RWPE2 (cell line): ENCODE results near the gene IGLON5.

Experiments
- ATAC-seq: fragments of 200-7000 bp; cut with Tn5 transposase; 3 replicates; pipeline ENCODE4 v1.9.1; 2021; ENCODE audit warnings: low read depth
- DNase-seq: peaks from one replicate; pipeline ENCODE4 v3.0.0-alpha.2; 2020; ENCODE audit warnings: low spot score
- H3K27ac ChIP-seq: fragments of 450-650 bp; 2 replicates; pipeline ENCODE4 v1.5.1; 2017; ENCODE audit warnings: mild to moderate bottlenecking; ENCODE audit not compliant: poor library complexity, severe bottlenecking
- H3K27me3 ChIP-seq: fragments of 250-450 bp; sonication (Bioruptor Pico); 2 replicates; pipeline ENCODE4 v1.5.1; 2021; ENCODE audit warnings: mild to moderate bottlenecking, moderate library complexity; ENCODE audit not compliant: insufficient read depth, poor library complexity, severe bottlenecking
- H3K36me3 ChIP-seq: fragments of 250-450 bp; sonication (Bioruptor Pico); 2 replicates; pipeline ENCODE4 v1.5.1; 2020; ENCODE audit warnings: low read depth, mild to moderate bottlenecking, moderate library complexity
- H3K4me1 ChIP-seq: fragments of 250-450 bp; sonication (Bioruptor Pico); 2 replicates; pipeline ENCODE4 v1.5.1; 2021; ENCODE audit warnings: mild to moderate bottlenecking, moderate library complexity; ENCODE audit not compliant: insufficient read depth, poor library complexity, severe bottlenecking
- H3K4me3 ChIP-seq: fragments of 250-450 bp; sonication (Bioruptor Pico); 2 replicates; pipeline ENCODE4 v1.5.1; 2021; ENCODE audit warnings: mild to moderate bottlenecking, moderate library complexity; ENCODE audit not compliant: severe bottlenecking
- H3K9me3 ChIP-seq: fragments of 250-450 bp; sonication (Bioruptor Pico); 2 replicates; pipeline ENCODE4 v1.5.1; 2021; ENCODE audit warnings: mild to moderate bottlenecking, moderate library complexity; ENCODE audit not compliant: severe bottlenecking
- TF ChIP-seq, protein P1 (sequence below): fragments of 450-650 bp; IDR thresholded peaks from one replicate; pipeline ENCODE4 v1.5.1; 2017; ENCODE audit warnings: mild to moderate bottlenecking, moderate library complexity; ENCODE audit not compliant: poor library complexity, severe bottlenecking

The IGLON5 gene

GRCh38 chr19:51370230-51370629 lies 58.8 kb downstream of the IGLON5 start:
- peaks cover under 1% of the 10 kb centered on the region for H3K4me1 ChIP-seq
- H3K27me3 ChIP-seq = no peaks in the 10 kb centered on the region
- no peak overlapping the region for H3K27ac ChIP-seq
- DNase-seq = no peak
- no peak for ATAC-seq
- no peaks in the 10 kb centered on the region for H3K36me3 ChIP-seq
- TF ChIP-seq, protein P1, sequence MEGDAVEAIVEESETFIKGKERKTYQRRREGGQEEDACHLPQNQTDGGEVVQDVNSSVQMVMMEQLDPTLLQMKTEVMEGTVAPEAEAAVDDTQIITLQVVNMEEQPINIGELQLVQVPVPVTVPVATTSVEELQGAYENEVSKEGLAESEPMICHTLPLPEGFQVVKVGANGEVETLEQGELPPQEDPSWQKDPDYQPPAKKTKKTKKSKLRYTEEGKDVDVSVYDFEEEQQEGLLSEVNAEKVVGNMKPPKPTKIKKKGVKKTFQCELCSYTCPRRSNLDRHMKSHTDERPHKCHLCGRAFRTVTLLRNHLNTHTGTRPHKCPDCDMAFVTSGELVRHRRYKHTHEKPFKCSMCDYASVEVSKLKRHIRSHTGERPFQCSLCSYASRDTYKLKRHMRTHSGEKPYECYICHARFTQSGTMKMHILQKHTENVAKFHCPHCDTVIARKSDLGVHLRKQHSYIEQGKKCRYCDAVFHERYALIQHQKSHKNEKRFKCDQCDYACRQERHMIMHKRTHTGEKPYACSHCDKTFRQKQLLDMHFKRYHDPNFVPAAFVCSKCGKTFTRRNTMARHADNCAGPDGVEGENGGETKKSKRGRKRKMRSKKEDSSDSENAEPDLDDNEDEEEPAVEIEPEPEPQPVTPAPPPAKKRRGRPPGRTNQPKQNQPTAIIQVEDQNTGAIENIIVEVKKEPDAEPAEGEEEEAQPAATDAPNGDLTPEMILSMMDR = no peak
- no peaks in the 10 kb centered on the region for H3K9me3 ChIP-seq
- no peak overlapping the region for H3K4me3 ChIP-seq

- Histone ChIP-seq H3K9me3 (no peaks in the 10 kb centered on the region), H3K4me1 (no peaks in the 10 kb centered on the region), H3K36me3 (no peaks in the 10 kb centered on the region), H3K27ac (no peak overlapping the region), H3K4me3 (no peak overlapping the region), H3K27me3 (no peaks in the 10 kb centered on the region)
- DNase-seq (no peak), ATAC-seq (no peak)
- TF ChIP-seq, protein P1 = no peak
Observed at GRCh38 chr19:51371186-51371690, 59.8 kb downstream of the IGLON5 start.

DNA sequence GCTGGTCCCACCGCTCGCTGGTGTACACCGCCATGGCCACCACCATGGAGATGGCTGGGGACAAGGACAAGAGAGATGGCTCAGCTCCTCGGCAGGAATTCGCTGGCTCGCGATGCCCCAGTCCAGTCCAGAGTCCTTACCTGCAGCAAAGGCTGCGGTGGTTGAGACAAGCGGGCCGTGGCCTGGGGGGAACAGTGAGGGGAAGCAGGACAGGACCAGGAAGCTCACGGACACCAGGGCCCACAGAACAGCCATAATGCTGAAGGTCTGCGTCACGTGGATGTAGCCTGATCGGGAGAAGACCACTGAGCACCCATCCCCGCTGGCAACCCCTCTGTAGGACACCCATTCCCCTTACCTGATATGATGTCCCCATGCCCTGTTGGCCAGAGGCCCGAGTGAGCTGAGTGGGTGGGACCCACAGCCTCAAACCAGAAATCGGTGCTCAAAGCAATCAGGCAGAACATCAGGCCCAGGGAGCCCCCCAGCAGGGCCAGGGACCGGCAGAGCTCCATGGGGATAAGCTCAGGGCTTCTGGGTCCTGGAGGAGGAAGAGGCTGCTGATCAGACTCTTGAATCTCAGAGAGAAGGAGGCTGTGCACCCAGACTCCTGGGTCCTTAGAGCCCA lies 60.7 kb downstream of the IGLON5 start:
- Histone ChIP-seq H3K27me3 (no peaks in the 10 kb centered on the region), H3K27ac (no peak overlapping the region), H3K36me3 (no peaks in the 10 kb centered on the region), H3K9me3 (no peaks in the 10 kb centered on the region), H3K4me3 (no peak overlapping the region), H3K4me1 (no peaks in the 10 kb centered on the region)
- DNase-seq (no peak), ATAC-seq (no peak)
- TF ChIP-seq, protein P1 = no peak

DNA sequence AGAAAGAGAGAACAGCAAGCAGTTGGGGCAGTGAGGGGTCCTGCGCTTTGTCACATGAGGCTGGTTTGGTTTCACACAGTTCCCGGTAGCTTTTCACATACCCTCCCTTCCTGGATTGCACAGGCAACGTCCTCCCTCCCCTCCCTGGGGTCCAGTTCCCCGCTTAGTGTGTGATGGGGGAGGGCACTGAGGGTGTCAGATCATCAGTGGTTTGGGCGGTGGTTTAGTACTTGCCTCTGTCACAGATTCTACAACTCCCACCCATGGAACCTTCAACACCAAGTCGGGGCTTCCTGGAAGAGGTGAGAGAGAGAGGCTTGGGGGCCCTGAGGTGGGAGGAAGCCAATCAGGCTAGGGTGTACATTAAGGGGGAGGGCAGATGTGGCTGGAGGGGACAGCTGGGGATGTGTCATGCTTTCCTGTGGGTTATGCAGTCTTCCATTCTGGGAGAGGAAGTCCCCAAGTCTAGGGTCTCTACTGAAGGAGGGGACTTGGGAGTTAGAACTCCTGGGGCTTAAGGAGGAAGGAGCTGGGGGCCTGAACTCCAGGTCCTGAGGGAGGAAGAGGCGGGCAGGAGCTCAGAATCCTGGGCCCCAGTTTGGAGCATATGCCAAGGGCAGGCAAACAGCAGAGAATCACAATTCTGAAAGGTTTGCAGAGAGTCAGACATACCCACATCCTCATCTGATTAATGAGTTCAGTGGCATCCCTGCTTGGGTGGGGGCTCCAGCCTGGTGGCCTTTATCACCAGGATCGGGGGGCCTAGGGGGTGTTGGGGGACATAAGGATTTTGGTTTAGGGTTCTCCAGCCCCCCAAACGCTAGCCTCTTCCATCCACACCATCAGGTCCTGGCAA lies 61.4 kb downstream of the IGLON5 start, which contains the start of gene NKG7:
TSS of gene NKG7 (minus strand) at position 6 of the 856 bp plus-strand sequence. CDS start 119 bp downstream, outside the sequence.
- no peak for ATAC-seq
- Histone ChIP-seq H3K4me1 (no peaks in the 10 kb centered on the region), H3K27ac (no peak within 1 kb of the TSS), H3K9me3 (no peaks in the 10 kb centered on the region), H3K4me3 (no peak within 1 kb of the TSS), H3K27me3 (no peaks in the 10 kb centered on the region), H3K36me3 (no peaks in the 10 kb centered on the region)
- no peak for DNase-seq
- TF ChIP-seq, protein P1 = no peak
